ENCODE measurements around the gene ADRA1B. TPM values are rescaled to one million over a fixed set of nuclear protein-coding genes. Genes with fewer than 3 reads are reported as not detected.

The ADRA1B gene
- total and polyA plus RNA-seq, 10 of the 15 experiments (the other 5 are each of a cell fraction or from before 2014, with no cell fraction given), result 0.04 TPM; not detected in 9

DNA sequence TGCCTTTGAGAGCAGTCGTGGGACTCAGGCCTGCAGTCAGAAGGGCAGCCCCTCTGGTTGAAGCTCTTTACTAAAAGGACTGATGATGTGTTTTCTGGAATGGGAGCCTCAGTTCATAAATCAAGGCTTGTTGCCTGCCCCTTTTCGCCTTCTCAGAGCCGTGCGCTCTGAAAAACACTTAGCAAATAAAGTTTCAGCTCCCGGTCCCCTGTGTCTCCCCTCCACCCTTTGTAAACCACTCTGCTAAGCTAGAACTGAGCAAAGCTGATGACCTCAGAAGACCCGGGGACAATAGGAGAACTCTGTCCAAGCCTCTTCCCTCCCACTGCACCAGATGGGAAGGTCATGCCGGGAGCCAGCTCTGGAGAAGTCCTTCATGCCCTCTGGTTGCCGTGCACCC, 39.3 kb upstream of the ADRA1B start:
- Histone ChIP-seq H3K79me2 (ENCODE audit: control insufficient read depth, insufficient read depth, low read length) (no peaks in the 10 kb centered on the region), H3K4me1 (ENCODE audit: control insufficient read depth, insufficient read depth, low read length) (no peaks in the 10 kb centered on the region), H3K27me3 (replicated peaks in 1 of 2; ENCODE audit: control insufficient read depth in 2 of 2, insufficient read depth in 2 of 2, low read length in 1 of 2) (peaks cover 1 to 3% of the 10 kb centered on the region in 2 experiments; a peak in 2 of 4 replicates), H3K4me3 (no peak overlapping the region), H3K36me3 (ENCODE audit: control insufficient read depth in 2 of 2, insufficient read depth in 2 of 2, low read length in 1 of 2) (no peaks in the 10 kb centered on the region), H3K4me2 (ENCODE audit: control insufficient read depth, insufficient read depth) (no peak overlapping the region), H4K20me1 (ENCODE audit: control insufficient read depth, insufficient read depth) (no peaks in the 10 kb centered on the region), H3K9me3 (replicated peaks; ENCODE audit: control insufficient read depth, insufficient read depth, low read length) (no peaks in the 10 kb centered on the region), H2AFZ (ENCODE audit: control insufficient read depth, low read depth, low read length) (no peak overlapping the region), H3K9ac (ENCODE audit: control insufficient read depth, insufficient read depth, low read length) (no peak overlapping the region), H3K27ac (ENCODE audit: control insufficient read depth, insufficient read depth) (no peak overlapping the region)
- intact Hi-C loops (cut with micrococcal nuclease; ENCODE audit: unreplicated experiment), result no loop called here
- ATAC-seq (no peak), FAIRE-seq (no peak), DNase-seq (ENCODE audit: low read depth, low spot score) (no peak)
- no peak for TF ChIP-seq RBBP5 (conservative IDR thresholded peaks at IDR 0.05)
- no peak for TF ChIP-seq POLR2AphosphoS5 (IDR thresholded peaks at IDR 0.05; ENCODE audit: low read length)
- no peak for TF ChIP-seq ZNF384 (IDR thresholded peaks at IDR 0.05; ENCODE audit: borderline replicate concordance, low read depth, low read length)
- no peak for TF ChIP-seq EGR1 (IDR thresholded peaks at IDR 0.05; ENCODE audit: borderline replicate concordance in 1 of 2, low read depth in 2 of 2, low read length in 2 of 2)
- no peak for TF ChIP-seq KAT2A (conservative IDR thresholded peaks at IDR 0.05; ENCODE audit: control insufficient read depth, low read depth, low read length)
- in situ Hi-C loops (cut with MboI), result no loop called here
- 54% methylated on average over 8 of the region's 8 CpGs for WGBS (ENCODE audit: insufficient coverage, insufficient replicate concordance, low lambda C conversion rate, missing lambda C conversion rate)
- ChIA-PET SMC1A (ENCODE audit: uncharacterized antibody, unreplicated experiment) (interaction anchor here (0.7 to 1.7 kb wide), 2 partner anchors 10 to 1943 kb away, joined by 3 to 4 read pairs; no protein-coding TSS in a partner anchor), POLR2A (no interaction called here), CTCF (no interaction called here), RAD21 (ENCODE audit: unreplicated experiment) (no interaction called here)
- no TSS peak for BruUV-seq (replicated peaks)

DNA sequence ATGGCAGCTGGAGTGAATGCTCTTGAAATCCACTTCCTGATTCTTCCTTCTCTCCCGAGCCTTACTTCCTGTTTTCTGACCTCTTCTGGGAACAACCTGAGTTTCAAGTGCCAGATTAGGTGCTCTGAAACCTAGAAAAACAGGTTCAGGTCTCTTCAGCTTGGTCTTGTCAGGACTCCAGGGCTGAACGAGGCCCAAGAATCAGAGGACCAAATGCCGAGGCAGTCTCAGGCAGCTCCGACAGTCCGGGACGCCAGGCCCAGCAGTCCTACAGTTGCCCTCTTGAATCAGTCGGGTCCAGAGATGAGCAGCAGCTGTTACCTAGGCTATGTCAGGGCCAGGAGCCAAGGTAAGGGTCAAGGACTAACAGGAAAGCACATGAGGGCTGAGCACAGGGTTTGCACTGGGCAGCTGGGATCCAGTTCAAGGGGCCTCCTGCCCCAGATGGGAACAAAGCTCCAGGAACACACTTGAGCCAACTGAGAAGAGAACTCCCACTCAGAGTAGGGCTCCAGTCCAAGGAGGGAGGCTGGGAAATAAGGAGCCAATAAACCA, 38.3 kb upstream of the ADRA1B start:
- CTCF ChIA-PET, result interaction anchor here (0.9 kb wide), 1 partner anchor 81 kb away, joined by 3 read pairs; no protein-coding TSS in a partner anchor

More for the DNA sequence above, 38.3 kb upstream of the ADRA1B start:
- no peaks in the 10 kb centered on the region for H3K4me1 ChIP-seq (ENCODE audit: control insufficient read depth, insufficient read depth, low read length)
- ATAC-seq (no peak), FAIRE-seq (no peak), DNase-seq (ENCODE audit: low read depth, low spot score) (no peak)
- H4K20me1 ChIP-seq (ENCODE audit: control insufficient read depth, insufficient read depth), result no peaks in the 10 kb centered on the region
- H3K36me3 ChIP-seq (ENCODE audit: control insufficient read depth in 2 of 2, insufficient read depth in 2 of 2, low read length in 1 of 2), result no peaks in the 10 kb centered on the region
- H3K4me2 ChIP-seq (ENCODE audit: control insufficient read depth, insufficient read depth), result no peak overlapping the region
- H3K27ac ChIP-seq (ENCODE audit: control insufficient read depth, insufficient read depth), result no peak overlapping the region
- no TSS peak for BruUV-seq (replicated peaks)
- intact Hi-C loops (cut with micrococcal nuclease; ENCODE audit: unreplicated experiment), result no loop called here
- peaks cover 1 to 3% of the 10 kb centered on the region in 2 experiments; a peak in 2 of 4 replicates for H3K27me3 ChIP-seq (replicated peaks in 1 of 2; ENCODE audit: control insufficient read depth in 2 of 2, insufficient read depth in 2 of 2, low read length in 1 of 2)
- WGBS (ENCODE audit: insufficient coverage, insufficient replicate concordance, low lambda C conversion rate, missing lambda C conversion rate), result 53% methylated on average over 7 of the region's 7 CpGs
- in situ Hi-C loops (cut with MboI), result no loop called here
- H3K79me2 ChIP-seq (ENCODE audit: control insufficient read depth, insufficient read depth, low read length), result no peaks in the 10 kb centered on the region
- ChIA-PET SMC1A (ENCODE audit: uncharacterized antibody, unreplicated experiment) (interaction anchor here (0.6 to 1.7 kb wide), 3 partner anchors 9 to 1942 kb away, joined by 3 to 4 read pairs (median 3); no protein-coding TSS in a partner anchor), POLR2A (no interaction called here), RAD21 (ENCODE audit: unreplicated experiment) (no interaction called here)
- H3K4me3 ChIP-seq, result no peak overlapping the region
- no peak overlapping the region for H2AFZ ChIP-seq (ENCODE audit: control insufficient read depth, low read depth, low read length)
- TF ChIP-seq SRF (IDR thresholded peaks at IDR 0.05; ENCODE audit: low read depth in 2 of 2, low read length in 2 of 2) (no peak), NFYB (IDR thresholded peaks at IDR 0.05; ENCODE audit: insufficient read depth, low read depth, low read length) (no peak), PAX8 (IDR thresholded peaks at IDR 0.05) (no peak), CBX3 (IDR thresholded peaks at IDR 0.05; ENCODE audit: borderline replicate concordance, low read depth) (no peak), NFYA (IDR thresholded peaks at IDR 0.05; ENCODE audit: borderline replicate concordance, low read depth, low read length) (no peak), RB1 (IDR thresholded peaks at IDR 0.05; ENCODE audit: borderline replicate concordance) (no peak), NFXL1 (IDR thresholded peaks at IDR 0.05; ENCODE audit: borderline replicate concordance) (no peak)
- TF ChIP-seq, protein P1, sequence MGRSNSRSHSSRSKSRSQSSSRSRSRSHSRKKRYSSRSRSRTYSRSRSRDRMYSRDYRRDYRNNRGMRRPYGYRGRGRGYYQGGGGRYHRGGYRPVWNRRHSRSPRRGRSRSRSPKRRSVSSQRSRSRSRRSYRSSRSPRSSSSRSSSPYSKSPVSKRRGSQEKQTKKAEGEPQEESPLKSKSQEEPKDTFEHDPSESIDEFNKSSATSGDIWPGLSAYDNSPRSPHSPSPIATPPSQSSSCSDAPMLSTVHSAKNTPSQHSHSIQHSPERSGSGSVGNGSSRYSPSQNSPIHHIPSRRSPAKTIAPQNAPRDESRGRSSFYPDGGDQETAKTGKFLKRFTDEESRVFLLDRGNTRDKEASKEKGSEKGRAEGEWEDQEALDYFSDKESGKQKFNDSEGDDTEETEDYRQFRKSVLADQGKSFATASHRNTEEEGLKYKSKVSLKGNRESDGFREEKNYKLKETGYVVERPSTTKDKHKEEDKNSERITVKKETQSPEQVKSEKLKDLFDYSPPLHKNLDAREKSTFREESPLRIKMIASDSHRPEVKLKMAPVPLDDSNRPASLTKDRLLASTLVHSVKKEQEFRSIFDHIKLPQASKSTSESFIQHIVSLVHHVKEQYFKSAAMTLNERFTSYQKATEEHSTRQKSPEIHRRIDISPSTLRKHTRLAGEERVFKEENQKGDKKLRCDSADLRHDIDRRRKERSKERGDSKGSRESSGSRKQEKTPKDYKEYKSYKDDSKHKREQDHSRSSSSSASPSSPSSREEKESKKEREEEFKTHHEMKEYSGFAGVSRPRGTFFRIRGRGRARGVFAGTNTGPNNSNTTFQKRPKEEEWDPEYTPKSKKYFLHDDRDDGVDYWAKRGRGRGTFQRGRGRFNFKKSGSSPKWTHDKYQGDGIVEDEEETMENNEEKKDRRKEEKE (IDR thresholded peaks at IDR 0.05), result no peak
- TF ChIP-seq, protein P2, sequence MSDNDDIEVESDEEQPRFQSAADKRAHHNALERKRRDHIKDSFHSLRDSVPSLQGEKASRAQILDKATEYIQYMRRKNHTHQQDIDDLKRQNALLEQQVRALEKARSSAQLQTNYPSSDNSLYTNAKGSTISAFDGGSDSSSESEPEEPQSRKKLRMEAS (IDR thresholded peaks at IDR 0.05; ENCODE audit: low read depth, low read length), result no peak
- H3K9me3 ChIP-seq (replicated peaks; ENCODE audit: control insufficient read depth, insufficient read depth, low read length), result no peaks in the 10 kb centered on the region
- no peak overlapping the region for H3K9ac ChIP-seq (ENCODE audit: control insufficient read depth, insufficient read depth, low read length)
